Esophagus muscularis mucosa (tissue), 4 donors: ENCODE data around the gene ST7.

Experiments
- EP300 ChIP-seq: sonication (generic); formaldehyde crosslinking; IDR thresholded peaks from one replicate; pipeline ENCODE4 v1.6.1; 2017; ENCODE audit warnings: antibody characterized with exemption
- POLR2A ChIP-seq: fragments of 450-650 bp; IDR thresholded peaks from one replicate; pipeline ENCODE4 v1.6.1; 2017; ENCODE audit warnings: antibody characterized with exemption, moderate library complexity, mild to moderate bottlenecking, low read depth
- POLR2AphosphoS5 ChIP-seq, 2 donors: sonication (generic); formaldehyde crosslinking; IDR thresholded peaks; one replicate each; pipeline ENCODE4 v1.6.1; 2017; ENCODE audit warnings: antibody characterized with exemption in 2 of 2
- TF ChIP-seq, protein P1 (sequence below), 3 experiments: fragments of 200-600 bp in 2 of 3; fragments of 450-650 bp in 1 of 3; sonication (generic) in 2 of 3; IDR thresholded peaks; one replicate each; pipeline ENCODE4 v1.5.1; 2017 to 2019; ENCODE audit warnings: antibody characterized with exemption in 3 of 3, mild to moderate bottlenecking in 2 of 3, moderate library complexity in 1 of 3

DNA sequence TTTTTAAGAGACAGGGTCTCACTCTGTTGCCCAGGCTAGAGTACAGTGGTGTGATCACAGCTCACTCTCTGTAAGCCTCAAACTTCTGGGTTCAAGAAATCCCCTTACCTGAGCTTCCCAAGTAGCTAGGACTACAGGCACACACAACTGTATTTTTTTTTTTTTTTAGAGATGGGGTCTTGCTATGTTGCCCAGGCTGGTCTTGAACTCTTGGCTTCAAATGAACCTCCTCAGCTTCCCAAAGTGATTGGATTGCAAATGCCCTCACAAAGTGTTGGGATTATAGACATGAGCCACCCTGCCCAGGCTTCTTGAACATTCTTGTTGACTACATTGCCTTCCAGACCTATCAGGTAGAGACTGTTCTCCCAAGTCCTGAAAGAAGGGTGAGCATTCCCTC lies 296.9 kb downstream of the ST7 start:
- TF ChIP-seq, protein P1, sequence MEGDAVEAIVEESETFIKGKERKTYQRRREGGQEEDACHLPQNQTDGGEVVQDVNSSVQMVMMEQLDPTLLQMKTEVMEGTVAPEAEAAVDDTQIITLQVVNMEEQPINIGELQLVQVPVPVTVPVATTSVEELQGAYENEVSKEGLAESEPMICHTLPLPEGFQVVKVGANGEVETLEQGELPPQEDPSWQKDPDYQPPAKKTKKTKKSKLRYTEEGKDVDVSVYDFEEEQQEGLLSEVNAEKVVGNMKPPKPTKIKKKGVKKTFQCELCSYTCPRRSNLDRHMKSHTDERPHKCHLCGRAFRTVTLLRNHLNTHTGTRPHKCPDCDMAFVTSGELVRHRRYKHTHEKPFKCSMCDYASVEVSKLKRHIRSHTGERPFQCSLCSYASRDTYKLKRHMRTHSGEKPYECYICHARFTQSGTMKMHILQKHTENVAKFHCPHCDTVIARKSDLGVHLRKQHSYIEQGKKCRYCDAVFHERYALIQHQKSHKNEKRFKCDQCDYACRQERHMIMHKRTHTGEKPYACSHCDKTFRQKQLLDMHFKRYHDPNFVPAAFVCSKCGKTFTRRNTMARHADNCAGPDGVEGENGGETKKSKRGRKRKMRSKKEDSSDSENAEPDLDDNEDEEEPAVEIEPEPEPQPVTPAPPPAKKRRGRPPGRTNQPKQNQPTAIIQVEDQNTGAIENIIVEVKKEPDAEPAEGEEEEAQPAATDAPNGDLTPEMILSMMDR (IDR thresholded peaks at IDR 0.05) = no peak
- TF ChIP-seq POLR2A = no peak
- TF ChIP-seq POLR2AphosphoS5 (IDR thresholded peaks at IDR 0.05) = no peak
- no peak for TF ChIP-seq EP300
